HPDE6-E6E7 (cell line): ENCODE measurements around the gene SRPK3.
"Not testable (repeated sequence)": the region's sequence is repeated elsewhere in the genome, so short reads cannot be mapped to it uniquely, and the experiment has no call there.

Source experiments
- DNase-seq: peaks from one replicate; pipeline ENCODE4 v3.0.0; 2011; ENCODE audit warnings: missing footprints; ENCODE audit errors: extremely low spot score

SRPK3 gene

GRCh38 chrX:153746359-153746758 lies 34.5 kb upstream of the SRPK3 start:
- DNase-seq, result no peak

GRCh38 chrX:153746991-153747390 lies 33.9 kb upstream of the SRPK3 start:
- DNase-seq, result not testable (repeated sequence)

GRCh38 chrX:153749017-153749416 lies 31.8 kb upstream of the SRPK3 start:
- DNase-seq, result not testable (repeated sequence)

- DNase-seq, result no peak
Observed at GRCh38 chrX:153750127-153750774, 30.6 kb upstream of the SRPK3 start.

GRCh38 chrX:153755136-153755535 lies 25.7 kb upstream of the SRPK3 start:
- DNase-seq, result no peak

GRCh38 chrX:153761863-153762262 lies 19.0 kb upstream of the SRPK3 start:
- DNase-seq, result no peak

GRCh38 chrX:153762626-153763173 lies 18.1 kb upstream of the SRPK3 start:
- DNase-seq, result no peak

GRCh38 chrX:153763298-153763932 lies 17.4 kb upstream of the SRPK3 start:
- DNase-seq, result no peak

GRCh38 chrX:153763989-153764755 lies 16.7 kb upstream of the SRPK3 start, which contains the start of gene PLXNB3:
PLXNB3 (plus strand) TSS chrX:153764249; CDS start chrX:153765536, 1,287 bp downstream.
- peak; percentile 96 for DNase-seq

- no peak for DNase-seq
Observed at GRCh38 chrX:153764786-153765137, 16.1 kb upstream of the SRPK3 start.

GRCh38 chrX:153765138-153766079 lies 15.4 kb upstream of the SRPK3 start:
- no peak for DNase-seq

- peak; percentile 70 for DNase-seq
Observed at GRCh38 chrX:153766098-153766817, 14.6 kb upstream of the SRPK3 start.

GRCh38 chrX:153766871-153767673 lies 13.8 kb upstream of the SRPK3 start:
- no peak for DNase-seq

GRCh38 chrX:153767674-153768055 lies 13.2 kb upstream of the SRPK3 start:
- no peak for DNase-seq

- DNase-seq, result no peak
Observed at GRCh38 chrX:153768311-153769157, 12.3 kb upstream of the SRPK3 start.

- DNase-seq, result no peak
Observed at GRCh38 chrX:153769158-153769864, 11.5 kb upstream of the SRPK3 start.

GRCh38 chrX:153769865-153770600 lies 10.8 kb upstream of the SRPK3 start:
- DNase-seq, result no peak
